A673 (cell line): ENCODE data around the gene RBM20.

Source experiments
- EZH2 ChIP-seq: fragments of 200-600 bp; sonication (generic); IDR thresholded peaks from 2 replicates; pipeline ENCODE4 v1.6.1; 2017; ENCODE audit warnings: borderline replicate concordance, low read depth, mild to moderate bottlenecking, mixed read lengths, antibody characterized with exemption, low read length; ENCODE audit not compliant: poor library complexity, severe bottlenecking
- TF ChIP-seq, protein P1 (sequence below): fragments of 300-800, 200-600 bp; sonication (generic); conservative IDR thresholded peaks from 2 replicates; pipeline ENCODE4 v1.5.1; 2017; ENCODE audit warnings: low read depth, mild to moderate bottlenecking, antibody characterized with exemption, low read length, moderate library complexity, mixed read lengths

DNA sequence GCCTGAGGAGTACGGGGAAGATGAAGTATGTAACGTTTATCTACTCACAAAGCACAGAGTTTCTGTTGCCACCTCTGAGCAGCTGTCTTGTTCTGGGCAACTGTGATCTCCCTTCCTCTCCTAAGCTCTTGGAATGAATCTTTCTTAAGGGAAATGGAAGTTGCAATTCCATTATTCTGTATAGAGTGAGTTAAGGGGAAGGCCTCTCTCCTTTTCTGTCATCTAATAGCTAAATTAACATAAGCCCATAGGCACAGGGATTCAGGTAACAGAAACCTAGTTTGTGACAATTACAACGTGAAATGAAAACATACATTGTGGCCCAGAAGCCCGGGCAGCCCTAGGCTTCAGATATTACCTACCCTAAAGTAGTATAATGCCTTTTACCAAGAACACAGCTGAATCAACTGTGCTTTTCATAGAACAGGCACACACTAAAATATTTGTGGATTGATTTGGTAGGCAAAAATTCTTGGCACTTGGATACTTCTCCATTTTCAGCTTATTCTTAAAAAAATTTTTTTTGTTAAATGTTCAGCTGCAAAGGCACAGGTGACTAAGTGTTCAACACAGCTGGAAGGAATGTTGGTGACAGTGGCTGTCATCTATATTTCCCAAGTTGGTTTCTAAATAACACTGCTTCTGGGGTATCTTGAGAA lies 223.8 kb downstream of the RBM20 start:
- TF ChIP-seq, protein P1, sequence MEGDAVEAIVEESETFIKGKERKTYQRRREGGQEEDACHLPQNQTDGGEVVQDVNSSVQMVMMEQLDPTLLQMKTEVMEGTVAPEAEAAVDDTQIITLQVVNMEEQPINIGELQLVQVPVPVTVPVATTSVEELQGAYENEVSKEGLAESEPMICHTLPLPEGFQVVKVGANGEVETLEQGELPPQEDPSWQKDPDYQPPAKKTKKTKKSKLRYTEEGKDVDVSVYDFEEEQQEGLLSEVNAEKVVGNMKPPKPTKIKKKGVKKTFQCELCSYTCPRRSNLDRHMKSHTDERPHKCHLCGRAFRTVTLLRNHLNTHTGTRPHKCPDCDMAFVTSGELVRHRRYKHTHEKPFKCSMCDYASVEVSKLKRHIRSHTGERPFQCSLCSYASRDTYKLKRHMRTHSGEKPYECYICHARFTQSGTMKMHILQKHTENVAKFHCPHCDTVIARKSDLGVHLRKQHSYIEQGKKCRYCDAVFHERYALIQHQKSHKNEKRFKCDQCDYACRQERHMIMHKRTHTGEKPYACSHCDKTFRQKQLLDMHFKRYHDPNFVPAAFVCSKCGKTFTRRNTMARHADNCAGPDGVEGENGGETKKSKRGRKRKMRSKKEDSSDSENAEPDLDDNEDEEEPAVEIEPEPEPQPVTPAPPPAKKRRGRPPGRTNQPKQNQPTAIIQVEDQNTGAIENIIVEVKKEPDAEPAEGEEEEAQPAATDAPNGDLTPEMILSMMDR: no peak
- no peak for TF ChIP-seq EZH2
